Dendritic cell treated with granulocyte-macrophage colony-stimulating factor and Interleukin-4, amounts not matched to agents 40 ng/mL and 50 ng/mL, for 4 days (primary cell): ENCODE data around the gene METRN.

Experiments
- H3K27ac Mint-ChIP-seq: one replicate; pipeline ENCODE4 v1.8.0; 2022; ENCODE audit warnings: mild to moderate bottlenecking, mixed read lengths
- H3K27me3 Mint-ChIP-seq: one replicate; pipeline ENCODE4 v1.8.0; 2022; ENCODE audit warnings: mild to moderate bottlenecking, mixed read lengths
- H3K36me3 Mint-ChIP-seq: one replicate; pipeline ENCODE4 v1.8.0; 2022; ENCODE audit warnings: low read depth, mixed read lengths
- H3K4me1 Mint-ChIP-seq: one replicate; pipeline ENCODE4 v1.8.0; 2022; ENCODE audit warnings: low read depth, mixed read lengths
- H3K4me3 Mint-ChIP-seq: one replicate; pipeline ENCODE4 v1.8.0; 2022; ENCODE audit warnings: mild to moderate bottlenecking, moderate library complexity, mixed read lengths
- H3K9me3 Mint-ChIP-seq: one replicate; pipeline ENCODE4 v1.8.0; 2022; ENCODE audit warnings: mixed read lengths
- intact Hi-C: fragments of 100-400 bp; cut with micrococcal nuclease; formaldehyde crosslinking; loops from one replicate; pipeline ENCODE4 v1.15.0; 2022

Gene METRN

GRCh38 chr16:762595-763268, 47.8 kb downstream of the METRN start:
- Mint-ChIP-seq H3K4me1 (peaks cover 5% of the 10 kb centered on the region), H3K27me3 (peaks cover 3% of the 10 kb centered on the region), H3K4me3 (no peak overlapping the region), H3K36me3 (no peaks in the 10 kb centered on the region), H3K27ac (no peak overlapping the region), H3K9me3 (no peaks in the 10 kb centered on the region)
- intact Hi-C loops, result no loop called here

- H3K27ac Mint-ChIP-seq, result no peak overlapping the region
- H3K27me3 Mint-ChIP-seq, result peaks cover 8% of the 10 kb centered on the region
- no peaks in the 10 kb centered on the region for H3K36me3 Mint-ChIP-seq
These were observed 48.7 kb downstream of the METRN start for GRCh38 chr16:763369-764183.

GRCh38 chr16:764184-764750, 49.3 kb downstream of the METRN start:
- Mint-ChIP-seq H3K36me3 (no peaks in the 10 kb centered on the region), H3K9me3 (no peaks in the 10 kb centered on the region), H3K27me3 (peaks cover 11% of the 10 kb centered on the region), H3K4me1 (no peaks in the 10 kb centered on the region), H3K4me3 (no peak overlapping the region), H3K27ac (no peak overlapping the region)
- intact Hi-C loops, result no loop called here

More at GRCh38 chr16:763369-764183, 48.7 kb downstream of the METRN start:
- H3K9me3 Mint-ChIP-seq, result no peaks in the 10 kb centered on the region
- intact Hi-C loops, result no loop called here
- no peaks in the 10 kb centered on the region for H3K4me1 Mint-ChIP-seq
- H3K4me3 Mint-ChIP-seq, result no peak overlapping the region

GRCh38 chr16:764848-765487, 50.0 kb downstream of the METRN start:
- no peaks in the 10 kb centered on the region for H3K4me1 Mint-ChIP-seq
- peaks cover 13% of the 10 kb centered on the region for H3K27me3 Mint-ChIP-seq
- H3K36me3 Mint-ChIP-seq, result no peaks in the 10 kb centered on the region
- no peak overlapping the region for H3K4me3 Mint-ChIP-seq
- intact Hi-C loops, result no loop called here
- H3K9me3 Mint-ChIP-seq, result no peaks in the 10 kb centered on the region
- H3K27ac Mint-ChIP-seq, result no peak overlapping the region

- Mint-ChIP-seq H3K36me3 (no peaks in the 10 kb centered on the region), H3K4me3 (no peak overlapping the region), H3K4me1 (no peaks in the 10 kb centered on the region), H3K9me3 (no peaks in the 10 kb centered on the region), H3K27me3 (peaks cover 13% of the 10 kb centered on the region), H3K27ac (no peak overlapping the region)
- intact Hi-C loops, result no loop called here
These were observed 50.6 kb downstream of the METRN start for GRCh38 chr16:765488-765865.

- H3K9me3 Mint-ChIP-seq, result no peaks in the 10 kb centered on the region
- H3K27me3 Mint-ChIP-seq, result peaks cover 15% of the 10 kb centered on the region
- H3K27ac Mint-ChIP-seq, result no peak overlapping the region
- no peaks in the 10 kb centered on the region for H3K36me3 Mint-ChIP-seq
- H3K4me3 Mint-ChIP-seq, result no peak overlapping the region
- intact Hi-C loops, result no loop called here
- H3K4me1 Mint-ChIP-seq, result no peaks in the 10 kb centered on the region
These were observed 51.3 kb downstream of the METRN start for GRCh38 chr16:766008-766819.

- no peaks in the 10 kb centered on the region for H3K4me1 Mint-ChIP-seq
- no peak overlapping the region for H3K4me3 Mint-ChIP-seq
- H3K27me3 Mint-ChIP-seq, result peaks cover 17% of the 10 kb centered on the region
- H3K36me3 Mint-ChIP-seq, result no peaks in the 10 kb centered on the region
- H3K9me3 Mint-ChIP-seq, result no peaks in the 10 kb centered on the region
- no peak overlapping the region for H3K27ac Mint-ChIP-seq
- intact Hi-C loops, result no loop called here
These were observed 52.1 kb downstream of the METRN start for GRCh38 chr16:766820-767640.

- no peak overlapping the region for H3K27ac Mint-ChIP-seq
- H3K36me3 Mint-ChIP-seq, result no peaks in the 10 kb centered on the region
- H3K9me3 Mint-ChIP-seq, result no peaks in the 10 kb centered on the region
- no peaks in the 10 kb centered on the region for H3K4me1 Mint-ChIP-seq
- no peak overlapping the region for H3K4me3 Mint-ChIP-seq
- peaks cover 17% of the 10 kb centered on the region for H3K27me3 Mint-ChIP-seq
- intact Hi-C loops, result no loop called here
These were observed 52.9 kb downstream of the METRN start for GRCh38 chr16:767743-768235.

- no peaks in the 10 kb centered on the region for H3K36me3 Mint-ChIP-seq
- H3K27ac Mint-ChIP-seq, result no peak overlapping the region
- intact Hi-C loops, result no loop called here
These were observed 53.5 kb downstream of the METRN start for GRCh38 chr16:768428-768827.

More at GRCh38 chr16:768428-768827, 53.5 kb downstream of the METRN start:
- no peaks in the 10 kb centered on the region for H3K9me3 Mint-ChIP-seq
- peaks cover 17% of the 10 kb centered on the region for H3K27me3 Mint-ChIP-seq
- no peaks in the 10 kb centered on the region for H3K4me1 Mint-ChIP-seq
- H3K4me3 Mint-ChIP-seq, result no peak overlapping the region
